NB4 (cell line): ENCODE results near the gene SUSD2.

Experiments
- POLR2A ChIP-seq: IDR thresholded peaks from 2 replicates; pipeline ENCODE4 v1.6.1; 2011; ENCODE audit warnings: mild to moderate bottlenecking; ENCODE audit not compliant: insufficient read length; ENCODE audit errors: extremely low read depth
- TF ChIP-seq, protein P1 (sequence below): IDR thresholded peaks from one replicate; pipeline ENCODE4 v1.5.1; 2012; ENCODE audit warnings: low read depth, low read length

DNA sequence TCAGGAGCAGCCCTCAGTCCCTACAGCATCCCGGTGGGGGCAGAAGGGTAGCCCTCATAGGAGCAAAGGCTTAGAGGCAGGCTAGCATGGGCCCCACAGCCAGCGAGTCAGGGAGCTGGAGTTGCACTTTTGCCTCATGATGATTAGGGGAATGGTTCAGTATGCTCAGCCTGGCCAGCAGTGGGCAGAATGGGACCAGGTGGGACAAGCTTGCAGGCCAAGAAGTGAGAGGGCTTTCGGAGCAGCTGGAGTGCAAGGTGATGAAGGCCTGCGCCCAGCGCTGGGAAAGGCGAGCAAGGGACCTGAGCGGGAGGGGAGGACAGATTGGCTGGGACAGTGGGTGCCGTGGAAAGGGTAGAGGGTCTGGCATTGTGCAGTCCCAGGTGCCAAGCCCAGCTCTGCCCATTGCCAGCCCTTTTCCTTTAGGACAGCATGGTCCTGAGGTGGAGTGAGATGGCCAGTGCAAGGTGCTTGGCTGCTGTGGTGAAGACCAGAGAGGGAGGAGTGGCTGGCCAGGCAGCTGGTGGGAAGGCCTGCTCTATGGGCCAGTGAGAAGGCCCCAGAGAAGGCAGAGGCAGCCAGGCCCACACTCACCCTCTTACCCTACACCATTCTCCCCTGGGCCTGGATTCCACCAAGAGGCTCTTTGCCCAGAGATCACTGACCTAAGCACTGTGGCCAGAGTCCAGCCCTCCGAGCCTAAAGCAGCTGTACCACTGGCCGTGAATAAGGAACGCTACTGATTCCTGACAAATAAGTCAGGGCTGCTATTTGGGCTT is 47.9 kb upstream of the SUSD2 start:
- TF ChIP-seq POLR2A = no peak
- TF ChIP-seq, protein P1, sequence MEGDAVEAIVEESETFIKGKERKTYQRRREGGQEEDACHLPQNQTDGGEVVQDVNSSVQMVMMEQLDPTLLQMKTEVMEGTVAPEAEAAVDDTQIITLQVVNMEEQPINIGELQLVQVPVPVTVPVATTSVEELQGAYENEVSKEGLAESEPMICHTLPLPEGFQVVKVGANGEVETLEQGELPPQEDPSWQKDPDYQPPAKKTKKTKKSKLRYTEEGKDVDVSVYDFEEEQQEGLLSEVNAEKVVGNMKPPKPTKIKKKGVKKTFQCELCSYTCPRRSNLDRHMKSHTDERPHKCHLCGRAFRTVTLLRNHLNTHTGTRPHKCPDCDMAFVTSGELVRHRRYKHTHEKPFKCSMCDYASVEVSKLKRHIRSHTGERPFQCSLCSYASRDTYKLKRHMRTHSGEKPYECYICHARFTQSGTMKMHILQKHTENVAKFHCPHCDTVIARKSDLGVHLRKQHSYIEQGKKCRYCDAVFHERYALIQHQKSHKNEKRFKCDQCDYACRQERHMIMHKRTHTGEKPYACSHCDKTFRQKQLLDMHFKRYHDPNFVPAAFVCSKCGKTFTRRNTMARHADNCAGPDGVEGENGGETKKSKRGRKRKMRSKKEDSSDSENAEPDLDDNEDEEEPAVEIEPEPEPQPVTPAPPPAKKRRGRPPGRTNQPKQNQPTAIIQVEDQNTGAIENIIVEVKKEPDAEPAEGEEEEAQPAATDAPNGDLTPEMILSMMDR = peak; percentile 26
